HG03565 (cell line): ENCODE measurements around the gene AP5S1.
"Not testable (repeated sequence)": the region's sequence is repeated elsewhere in the genome, so short reads cannot be mapped to it uniquely, and the experiment has no call there.

Source experiments
- ATAC-seq: cut with Tn5 transposase; IDR thresholded peaks from one replicate; pipeline ENCODE4 v1.9.1; 2021; ENCODE audit warnings: mild to moderate bottlenecking, moderate library complexity; ENCODE audit not compliant: unreplicated experiment

The AP5S1 gene

GRCh38 chr20:3811467-3812258, 8.7 kb upstream of the AP5S1 start:
- ATAC-seq, result no peak

GRCh38 chr20:3812259-3812681, 8.1 kb upstream of the AP5S1 start:
- no peak for ATAC-seq

GRCh38 chr20:3812975-3813847, 7.1 kb upstream of the AP5S1 start:
- ATAC-seq, result no peak

- ATAC-seq, result no peak
Observed at GRCh38 chr20:3813848-3814581, 6.3 kb upstream of the AP5S1 start.

- ATAC-seq, result no peak
Observed at GRCh38 chr20:3814928-3815495, 5.3 kb upstream of the AP5S1 start.

- no peak for ATAC-seq
Observed at GRCh38 chr20:3815703-3816315, 4.5 kb upstream of the AP5S1 start.

GRCh38 chr20:3818155-3819151, 1.9 kb upstream of the AP5S1 start:
- no peak for ATAC-seq

- ATAC-seq, result no peak
Observed at GRCh38 chr20:3819411-3820047, 818 bp upstream of the AP5S1 start.

- ATAC-seq, result no peak
Observed at GRCh38 chr20:3820901-3821727, 767 bp downstream of the AP5S1 start.

GRCh38 chr20:3821996-3822395, 1.6 kb downstream of the AP5S1 start:
- ATAC-seq, result no peak

- ATAC-seq, result no peak
Observed at GRCh38 chr20:3823881-3824280, 3.5 kb downstream of the AP5S1 start.

- ATAC-seq, result no peak
Observed at GRCh38 chr20:3825526-3825925, 5.2 kb downstream of the AP5S1 start.

GRCh38 chr20:3826420-3826819, 6.1 kb downstream of the AP5S1 start:
- no peak for ATAC-seq

GRCh38 chr20:3828798-3829197, 8.5 kb downstream of the AP5S1 start:
- ATAC-seq, result no peak

GRCh38 chr20:3829891-3830290, 9.5 kb downstream of the AP5S1 start:
- ATAC-seq, result not testable (repeated sequence)

GRCh38 chr20:3836132-3836531, 15.8 kb downstream of the AP5S1 start:
- ATAC-seq, result no peak

GRCh38 chr20:3839328-3839727, 19.0 kb downstream of the AP5S1 start:
- ATAC-seq, result no peak

- ATAC-seq, result not testable (repeated sequence)
Observed at GRCh38 chr20:3840201-3840600, 19.9 kb downstream of the AP5S1 start.
